CD4-positive, alpha-beta T cell (primary cell): ENCODE results near the gene DUSP11. TPM values are rescaled to one million over a fixed set of nuclear protein-coding genes. Genes with fewer than 3 reads are reported as not detected.
A peak's percentile ranks its signal among the peaks of the same experiment; 100 is the strongest.
"Not testable (repeated sequence)": the region's sequence is repeated elsewhere in the genome, so short reads cannot be mapped to it uniquely, and the experiment has no call there.

ENCODE experiments used
- ATAC-seq: fragments of 200-7000 bp; cut with Tn5 transposase; one replicate; pipeline ENCODE4 v1.10.0; 2022; ENCODE audit warnings: mild to moderate bottlenecking; ENCODE audit not compliant: poor library complexity
- CTCF ChIA-PET: fragments of 350-600 bp; sonication (Branson Sonifier 250); formaldehyde crosslinking; loops from one replicate; lab custom pipeline; 2021; ENCODE audit warnings: antibody characterized with exemption, inconsistent platforms; lab: Charles Lee
- POLR2A ChIA-PET: fragments of 350-600 bp; sonication (Branson Sonifier 250); formaldehyde crosslinking; loops from one replicate; lab custom pipeline; 2021; ENCODE audit warnings: antibody characterized with exemption, inconsistent platforms; lab: Charles Lee
- DNase-seq, 14 experiments: peaks; one replicate each; pipeline ENCODE4 v3.0.0-alpha.2; 2013 to 2020; ENCODE audit warnings: mixed read lengths in 2 of 14
- H3K27ac ChIP-seq, 2 donors: one replicate each; pipeline versions ENCODE4 v1.5.1 to v1.7.0; 2013; ENCODE audit warnings: low read length in 2 of 2, low read depth in 1 of 2, mild to moderate bottlenecking in 1 of 2
- H3K27me3 ChIP-seq, 2 experiments: 1 replicate in 1 of 2; 2 replicates in 1 of 2; pipeline versions ENCODE4 v1.6.1 to v1.7.0; 2013; ENCODE audit warnings: low read length in 2 of 2, control low read depth in 1 of 2, mild to moderate bottlenecking in 1 of 2, moderate library complexity in 1 of 2; ENCODE audit not compliant: insufficient read depth in 2 of 2, control insufficient read depth in 1 of 2
- H3K36me3 ChIP-seq: one replicate; pipeline ENCODE4 v1.6.1; 2013; ENCODE audit warnings: low read length, control low read depth; ENCODE audit not compliant: insufficient read depth
- H3K4me1 ChIP-seq: one replicate; pipeline ENCODE4 v1.6.1; 2013; ENCODE audit warnings: low read length, control low read depth; ENCODE audit not compliant: insufficient read depth
- H3K4me3 ChIP-seq: one replicate; pipeline ENCODE4 v1.5.1; 2013; ENCODE audit warnings: mild to moderate bottlenecking, low read length, moderate library complexity
- H3K9me3 ChIP-seq, 2 experiments: 1 replicate in 1 of 2; 2 replicates in 1 of 2; pipeline versions ENCODE4 v1.6.1 to v1.7.0; 2013; ENCODE audit warnings: low read length in 2 of 2, mild to moderate bottlenecking in 2 of 2, control low read depth in 1 of 2, moderate library complexity in 1 of 2; ENCODE audit not compliant: control insufficient read depth in 1 of 2, insufficient read depth in 1 of 2
- H3K27ac Mint-ChIP-seq: one replicate; pipeline ENCODE4 v1.8.0; 2020; ENCODE audit warnings: mixed read lengths
- H3K27me3 Mint-ChIP-seq: one replicate; pipeline ENCODE4 v1.8.0; 2021; ENCODE audit warnings: mixed read lengths
- H3K36me3 Mint-ChIP-seq: one replicate; pipeline ENCODE4 v1.8.0; 2021; ENCODE audit warnings: low read depth, mixed read lengths
- H3K4me1 Mint-ChIP-seq: one replicate; pipeline ENCODE4 v1.8.0; 2021; ENCODE audit warnings: low read depth, mixed read lengths
- H3K4me3 Mint-ChIP-seq: one replicate; pipeline ENCODE4 v1.8.0; 2020; ENCODE audit warnings: mild to moderate bottlenecking, mixed read lengths
- H3K9me3 Mint-ChIP-seq: one replicate; pipeline ENCODE4 v1.8.0; 2020; ENCODE audit warnings: mixed read lengths
- intact Hi-C, 2 experiments: fragments of 100-400 bp; cut with DNase I in 1 of 2; cut with micrococcal nuclease in 1 of 2; formaldehyde crosslinking; loops; one replicate each; pipeline versions ENCODE4 v1.15.1 to v1.9.0; 2023 to 2025; cut with DNase I, micrococcal nuclease
- total RNA-seq, 174 experiments: library from RNA in 2 of 174; stranded (reverse) in 2 of 174; gene quantifications; one replicate each; pipeline ENCODE4 v1.2.3 and lab custom pipeline; 2021 to 2026
- TF ChIP-seq, protein P1 (sequence below): fragments of 200-600 bp; IDR thresholded peaks from one replicate; pipeline ENCODE4 v1.8.0; 2022; ENCODE audit warnings: antibody characterized with exemption, mild to moderate bottlenecking

The DUSP11 gene
- total RNA-seq, 2 experiments from 2014 or later, result 57.1 to 61.5 TPM

GRCh38 chr2:73811878-73812277 is 32.0 kb upstream of the DUSP11 start:
- Mint-ChIP-seq H3K27ac (no peak overlapping the region), H3K4me3 (no peak overlapping the region), H3K27me3 (peaks cover 21% of the 10 kb centered on the region), H3K9me3 (no peaks in the 10 kb centered on the region), H3K4me1 (no peaks in the 10 kb centered on the region), H3K36me3 (no peaks in the 10 kb centered on the region)
- Histone ChIP-seq H3K27ac (no peak overlapping the region), H3K4me1 (no peaks in the 10 kb centered on the region), H3K4me3 (no peak overlapping the region), H3K27me3 (peaks cover 0 to 2% of the 10 kb centered on the region in 2 experiments), H3K9me3 (no peaks in the 10 kb centered on the region), H3K36me3 (no peaks in the 10 kb centered on the region)
- POLR2A ChIA-PET, result no interaction called here
- intact Hi-C loops, result no loop called here
- TF ChIP-seq, protein P1, sequence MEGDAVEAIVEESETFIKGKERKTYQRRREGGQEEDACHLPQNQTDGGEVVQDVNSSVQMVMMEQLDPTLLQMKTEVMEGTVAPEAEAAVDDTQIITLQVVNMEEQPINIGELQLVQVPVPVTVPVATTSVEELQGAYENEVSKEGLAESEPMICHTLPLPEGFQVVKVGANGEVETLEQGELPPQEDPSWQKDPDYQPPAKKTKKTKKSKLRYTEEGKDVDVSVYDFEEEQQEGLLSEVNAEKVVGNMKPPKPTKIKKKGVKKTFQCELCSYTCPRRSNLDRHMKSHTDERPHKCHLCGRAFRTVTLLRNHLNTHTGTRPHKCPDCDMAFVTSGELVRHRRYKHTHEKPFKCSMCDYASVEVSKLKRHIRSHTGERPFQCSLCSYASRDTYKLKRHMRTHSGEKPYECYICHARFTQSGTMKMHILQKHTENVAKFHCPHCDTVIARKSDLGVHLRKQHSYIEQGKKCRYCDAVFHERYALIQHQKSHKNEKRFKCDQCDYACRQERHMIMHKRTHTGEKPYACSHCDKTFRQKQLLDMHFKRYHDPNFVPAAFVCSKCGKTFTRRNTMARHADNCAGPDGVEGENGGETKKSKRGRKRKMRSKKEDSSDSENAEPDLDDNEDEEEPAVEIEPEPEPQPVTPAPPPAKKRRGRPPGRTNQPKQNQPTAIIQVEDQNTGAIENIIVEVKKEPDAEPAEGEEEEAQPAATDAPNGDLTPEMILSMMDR, result no peak
- DNase-seq (no peak), ATAC-seq (no peak)
- CTCF ChIA-PET, result no interaction called here

GRCh38 chr2:73783883-73784282 is 4.0 kb upstream of the DUSP11 start, which contains the start of gene C2orf78:
Gene C2orf78, plus strand, starts transcription at chr2:73784183. Its CDS starts 127 bp downstream, at chr2:73784310.
- POLR2A ChIA-PET, ATAC-seq, CTCF ChIA-PET, DNase-seq, H3K27ac ChIP-seq, H3K4me3 ChIP-seq, H3K27ac Mint-ChIP-seq, H3K4me3 Mint-ChIP-seq, H3K27me3 ChIP-seq, H3K9me3 Mint-ChIP-seq, H3K36me3 ChIP-seq, H3K9me3 ChIP-seq, H3K4me1 ChIP-seq: not testable (repeated sequence)
- Mint-ChIP-seq H3K36me3 (peaks cover 12% of the 10 kb centered on the region), H3K4me1 (peaks cover 16% of the 10 kb centered on the region), H3K27me3 (peaks cover 11% of the 10 kb centered on the region)
- intact Hi-C loops, result loop anchor here in 1 of 2 experiments (10.0 kb wide), 1 partner anchor 399 kb away; the partner anchor contains the start of gene ALMS1

DNA sequence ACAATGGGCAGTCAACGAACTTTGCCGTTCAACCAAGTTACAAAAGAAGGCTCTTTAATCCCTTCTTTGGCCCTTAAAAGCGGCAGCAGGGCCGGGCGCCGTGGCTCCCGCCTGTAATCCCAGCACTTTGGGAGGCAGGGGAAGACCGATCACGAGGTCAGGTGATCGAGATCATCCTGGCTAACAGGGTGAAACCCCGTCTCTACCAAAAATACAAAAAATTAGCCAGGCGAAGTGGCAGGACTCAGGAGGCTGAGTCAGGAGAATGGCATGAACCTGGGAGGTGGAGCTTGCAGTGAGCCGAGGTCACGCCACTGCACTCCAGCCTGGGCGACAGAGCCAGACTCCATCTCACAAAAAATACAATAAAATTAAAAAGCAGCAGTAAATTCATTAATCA is 3.5 kb upstream of the DUSP11 start:
- H3K4me3 Mint-ChIP-seq, H3K4me3 ChIP-seq, H3K27ac ChIP-seq, H3K4me1 ChIP-seq, CTCF ChIA-PET, DNase-seq, H3K27me3 ChIP-seq, H3K27ac Mint-ChIP-seq, ATAC-seq, POLR2A ChIA-PET, H3K9me3 Mint-ChIP-seq, H3K36me3 ChIP-seq, H3K9me3 ChIP-seq: not testable (repeated sequence)
- peaks cover 19% of the 10 kb centered on the region for H3K4me1 Mint-ChIP-seq
- H3K36me3 Mint-ChIP-seq, result peaks cover 15% of the 10 kb centered on the region
- peaks cover 11% of the 10 kb centered on the region for H3K27me3 Mint-ChIP-seq
- intact Hi-C loops, result loop anchor here in 1 of 2 experiments (10.0 kb wide), 1 partner anchor 399 kb away; the partner anchor contains the start of gene ALMS1

GRCh38 chr2:73780237-73780582 is 307 bp upstream of the DUSP11 start:
- Histone ChIP-seq H3K36me3 (peaks cover 24% of the 10 kb centered on the region), H3K27me3 (no peaks in the 10 kb centered on the region), H3K4me3 (peak overlapping the region; percentile 95), H3K4me1 (peaks cover 14% of the 10 kb centered on the region), H3K27ac (peak overlapping the region; percentile 85 to 91), H3K9me3 (no peaks in the 10 kb centered on the region)
- intact Hi-C loops, result loop anchor here in 1 of 2 experiments (1.0 to 10.0 kb wide), 2 partner anchors 48 to 395 kb away; partner anchors contain the start of genes ALMS1 and STAMBP
- peaks cover 41% of the 10 kb centered on the region for H3K4me1 Mint-ChIP-seq
- ATAC-seq (no peak), DNase-seq (no peak)
- H3K9me3 Mint-ChIP-seq, result no peaks in the 10 kb centered on the region
- ChIA-PET POLR2A (interaction anchor here (0.9 kb wide), 1 partner anchor 48 kb away, joined by 3 read pairs; the partner anchor contains the start of gene STAMBP), CTCF (interaction anchor here (0.9 to 1.0 kb wide), 2 partner anchors 48 kb away, joined by 3 to 4 read pairs; partner anchors contain the start of gene STAMBP)
- H3K4me3 Mint-ChIP-seq, result peak overlapping the region; percentile 99
- H3K36me3 Mint-ChIP-seq, result peaks cover 41% of the 10 kb centered on the region
- TF ChIP-seq, protein P1, result peak; percentile 40
- H3K27me3 Mint-ChIP-seq, result peaks cover 11% of the 10 kb centered on the region
- H3K27ac Mint-ChIP-seq, result peak overlapping the region; percentile 97

DNA sequence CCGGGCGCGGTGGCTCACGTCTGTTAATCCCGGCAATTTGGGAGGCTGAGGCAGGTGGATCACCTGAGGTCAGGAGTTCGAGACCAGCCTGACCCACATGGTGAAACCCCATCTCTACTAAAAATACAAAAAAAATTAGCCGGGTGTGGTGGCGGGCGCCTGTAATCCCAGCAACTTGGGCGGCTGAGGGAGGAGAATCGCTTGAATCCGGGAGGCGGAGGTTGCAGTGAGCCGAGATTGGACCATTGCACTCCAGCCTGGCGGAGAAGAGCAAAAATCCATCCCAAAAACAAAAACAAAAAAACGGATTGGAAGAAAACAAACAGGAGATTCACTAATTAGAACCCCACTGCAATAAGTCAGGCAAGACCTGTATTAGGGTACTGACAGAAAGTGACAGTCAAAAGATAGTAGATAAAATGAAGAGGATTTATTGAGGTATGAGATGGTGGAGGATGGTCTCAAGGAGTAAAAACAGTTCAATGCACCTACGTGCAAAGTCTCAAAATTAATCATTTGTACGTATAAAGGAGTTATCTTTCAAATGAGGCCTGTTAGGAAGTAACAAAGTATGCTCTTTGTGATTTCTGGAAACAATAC is 936 bp downstream of the DUSP11 start:
- Histone ChIP-seq H3K27ac (peak overlapping the region; percentile 85 to 91), H3K4me3 (peak overlapping the region; percentile 95), H3K4me1 (peaks cover 14% of the 10 kb centered on the region), H3K36me3 (peaks cover 37% of the 10 kb centered on the region)
- peak overlapping the region; percentile 97 for H3K27ac Mint-ChIP-seq
- H3K9me3 Mint-ChIP-seq, DNase-seq, H3K9me3 ChIP-seq, H3K27me3 ChIP-seq, ATAC-seq, CTCF ChIA-PET: not testable (repeated sequence)
- intact Hi-C loops, result loop anchor here in 1 of 2 experiments (1.0 to 10.0 kb wide), 2 partner anchors 42 to 84 kb away; partner anchors contain the start of gene TPRKB
- H3K4me1 Mint-ChIP-seq, result peaks cover 52% of the 10 kb centered on the region
- H3K27me3 Mint-ChIP-seq, result peaks cover 11% of the 10 kb centered on the region
- peak overlapping the region; percentile 99 for H3K4me3 Mint-ChIP-seq
- H3K36me3 Mint-ChIP-seq, result peaks cover 53% of the 10 kb centered on the region
- POLR2A ChIA-PET, result interaction anchor here (0.7 to 1.0 kb wide), 4 partner anchors 41 to 400 kb away, joined by 3 to 13 read pairs (median 4); partner anchors contain the start of genes MOB1A, STAMBP and TPRKB
